Ishikawa (cell line): ENCODE results near the gene SIRT5.

Experiments
- CEBPB ChIP-seq: IDR thresholded peaks from 2 replicates; pipeline ENCODE4 v1.6.1; 2012
- EP300 ChIP-seq: IDR thresholded peaks from 2 replicates; pipeline ENCODE4 v1.6.1; 2012; ENCODE audit warnings: borderline replicate concordance
- REST ChIP-seq: IDR thresholded peaks from 2 replicates; pipeline ENCODE4 v1.6.1; 2012; ENCODE audit warnings: low read depth, mild to moderate bottlenecking
- TAF1 ChIP-seq: IDR thresholded peaks from 2 replicates; pipeline ENCODE4 v1.6.1; 2012; ENCODE audit warnings: low read depth, mild to moderate bottlenecking
- ZBTB7A ChIP-seq: IDR thresholded peaks from 2 replicates; pipeline ENCODE4 v1.6.1; 2012; ENCODE audit warnings: low read depth

GRCh38 chr6:13614926-13615791 is 40.8 kb downstream of the SIRT5 start, which contains the start of gene NOL7:
- TF ChIP-seq TAF1 (peak; percentile 97), CEBPB (no peak; the same call in 1 of the 2 replicates), EP300 (no peak; the same call in 1 of the 2 replicates), ZBTB7A (no peak), REST (no peak; the same call in 1 of the 2 replicates)
